Activated T-cell treated with anti-CD3 and anti-CD28 coated beads, Interleukin-2, amount 50 U/mL, for 48 hours (primary cell): ENCODE results near the gene UTP25.
"Not testable (repeated sequence)": the region's sequence is repeated elsewhere in the genome, so short reads cannot be mapped to it uniquely, and the experiment has no call there.

Experiments
- DNase-seq, 2 experiments: peaks; one replicate each; pipeline ENCODE4 v3.0.0-alpha.2; 2020

UTP25 gene

DNA sequence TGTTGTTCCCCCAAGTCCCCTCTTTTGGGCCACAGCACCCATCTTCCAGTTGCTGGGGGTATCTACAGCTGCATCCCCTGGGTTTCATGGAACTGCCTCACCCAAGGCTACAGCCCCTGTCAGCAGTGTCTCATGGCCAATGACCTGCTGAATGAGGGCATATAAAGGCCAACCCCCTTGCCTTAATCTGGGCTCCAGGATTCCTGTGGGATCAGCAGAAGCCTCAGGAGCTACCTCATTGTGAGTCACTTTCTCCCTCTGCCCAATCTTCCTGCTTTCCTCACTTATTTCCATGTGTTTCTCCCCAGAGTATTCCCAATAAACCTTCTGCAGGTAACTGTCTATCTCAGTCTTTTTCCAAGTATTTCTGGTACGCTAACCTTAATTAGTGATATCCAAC is 73.0 kb downstream of the UTP25 start:
- no peak for DNase-seq

DNA sequence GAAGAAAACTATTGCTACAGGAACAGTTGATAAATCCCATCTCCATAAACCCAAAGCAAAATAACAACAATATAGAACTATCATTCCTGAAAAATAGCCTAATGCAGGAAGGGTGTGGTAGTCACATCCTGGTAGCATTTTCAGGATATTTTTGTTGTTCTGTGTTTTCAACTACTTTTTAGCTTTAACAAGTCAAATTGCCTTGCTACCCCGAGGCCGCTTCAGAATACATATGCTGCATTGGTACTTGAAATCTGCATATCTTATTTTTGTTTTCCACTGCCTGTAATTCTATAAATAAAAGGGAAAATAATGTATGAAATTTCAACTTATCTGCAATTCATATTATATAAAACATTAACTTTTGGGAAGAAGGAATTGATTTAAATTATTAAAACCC is 73.4 kb downstream of the UTP25 start:
- DNase-seq, result no peak

- DNase-seq, result not testable (repeated sequence)
Observed at GRCh38 chr1:209904774-209905173, 77.0 kb downstream of the UTP25 start.
